Measurements from ENCODE around the gene HCRT.

- TF ChIP-seq CTCF (IDR thresholded peaks at IDR 0.05) (no peak), POLR2A (IDR thresholded peaks at IDR 0.05) (no peak), EP300 (IDR thresholded peaks at IDR 0.05) (no peak)
Measured at GRCh38 chr17:42179335-42179734, 5.9 kb downstream of the HCRT start.
